GM12878 (cell line): ENCODE measurements around the gene UIMC1. TPM values are rescaled to one million over a fixed set of nuclear protein-coding genes. Genes with fewer than 3 reads are reported as not detected.

Experiments used
- ATAC-seq: fragments of 200-7000 bp; cut with Tn5 transposase; 3 replicates; pipeline ENCODE4 v1.9.1; 2020; ENCODE audit warnings: mild to moderate bottlenecking, moderate library complexity
- BruUV-seq: library from RNA; stranded (reverse); fragments of 400-500 nt; replicated peaks from 2 replicates; lab custom pipeline; 2021; lab: Mats Ljungman, UMichigan
- CTCF ChIA-PET: fragments of 300-600 bp; sonication (Branson Sonifier 250); formaldehyde crosslinking; extraction: SDS; loops from one replicate; lab custom pipeline; 2021; ENCODE audit warnings: inconsistent platforms; lab: Yijun Ruan, JAX
- POLR2A ChIA-PET: fragments of 350-600 bp; formaldehyde crosslinking; extraction: SDS; loops from one replicate; lab custom pipeline; 2021; ENCODE audit warnings: inconsistent platforms; lab: Charles Lee
- RAD21 ChIA-PET: fragments of 300-600 bp; sonication (Branson Sonifier 250); formaldehyde crosslinking; loops from one replicate; lab custom pipeline; 2023; ENCODE audit warnings: antibody characterized with exemption; ENCODE audit not compliant: unreplicated experiment; lab: Charles Lee
- SMC1A ChIA-PET: fragments of 300-600 bp; sonication (Branson Sonifier 250); formaldehyde crosslinking; loops from one replicate; lab custom pipeline; 2023; ENCODE audit not compliant: unreplicated experiment, uncharacterized antibody; lab: Charles Lee
- DNase-seq: peaks from one replicate; pipeline ENCODE4 v3.0.0-alpha.2; 2011; ENCODE audit warnings: low read depth, low spot score
- FAIRE-seq: peaks from 3 replicates; lab custom pipeline; 2011; peaks lifted over from hg19 to GRCh38; lab: Jason Lieb, UNC
- H2AFZ ChIP-seq: 2 replicates; pipeline ENCODE4 v1.6.0; 2011; ENCODE audit warnings: low read depth, low read length, control low read depth; ENCODE audit not compliant: control insufficient read depth
- H3K27ac ChIP-seq: 2 replicates; pipeline ENCODE4 v1.5.1; 2011; ENCODE audit warnings: control low read depth; ENCODE audit not compliant: control insufficient read depth, insufficient read depth
- H3K27me3 ChIP-seq, 2 experiments: replicated peaks in 1 of 2; 2 replicates each; pipeline versions ENCODE4 v1.6.0 to v1.6.1; 2011; ENCODE audit warnings: low read length in 1 of 2; ENCODE audit not compliant: control insufficient read depth in 2 of 2, insufficient read depth in 2 of 2
- H3K36me3 ChIP-seq, 2 experiments: 2 replicates each; pipeline ENCODE4 v1.5.1; 2011; ENCODE audit warnings: low read length in 1 of 2; ENCODE audit not compliant: control insufficient read depth in 2 of 2, insufficient read depth in 2 of 2
- H3K4me1 ChIP-seq: 2 replicates; pipeline ENCODE4 v1.6.1; 2011; ENCODE audit warnings: mild to moderate bottlenecking, low read length, moderate library complexity, mixed read lengths; ENCODE audit not compliant: control insufficient read depth, insufficient read depth
- H3K4me2 ChIP-seq: 2 replicates; pipeline ENCODE4 v1.6.0; 2011; ENCODE audit warnings: control low read depth; ENCODE audit not compliant: control insufficient read depth, insufficient read depth
- H3K4me3 ChIP-seq: fragments of 200-600 bp; sonication (generic); 2 replicates; pipeline ENCODE4 v1.5.1; 2016
- H3K79me2 ChIP-seq: 2 replicates; pipeline ENCODE4 v1.6.0; 2011; ENCODE audit warnings: low read length; ENCODE audit not compliant: control insufficient read depth, insufficient read depth
- H3K9ac ChIP-seq: 2 replicates; pipeline ENCODE4 v1.8.0; 2011; ENCODE audit warnings: low read length, control low read depth, mixed read lengths; ENCODE audit not compliant: control insufficient read depth, insufficient read depth
- H3K9me3 ChIP-seq: replicated peaks from 3 replicates; pipeline ENCODE4 v1.5.1; 2011; ENCODE audit warnings: mild to moderate bottlenecking, low read length; ENCODE audit not compliant: control insufficient read depth, insufficient read depth
- H4K20me1 ChIP-seq: 2 replicates; pipeline ENCODE4 v1.6.0; 2011; ENCODE audit not compliant: control insufficient read depth, insufficient read depth
- BRCA1 ChIP-seq: IDR thresholded peaks from 2 replicates; pipeline ENCODE4 v1.6.1; 2011; ENCODE audit warnings: low read depth, low read length, improper control_type of control experiment
- CBX3 ChIP-seq: fragments of 200-600 bp; sonication (generic); IDR thresholded peaks from 2 replicates; pipeline ENCODE4 v1.6.1; 2016; ENCODE audit warnings: low read depth, borderline replicate concordance
- CHD1 ChIP-seq: IDR thresholded peaks from 2 replicates; pipeline ENCODE4 v1.6.1; 2012; ENCODE audit warnings: low read depth, low read length, improper control_type of control experiment
- DPF2 ChIP-seq: fragments of 450-650 bp; IDR thresholded peaks from 2 replicates; pipeline ENCODE4 v1.6.1; 2017; ENCODE audit warnings: mild to moderate bottlenecking
- ESRRA ChIP-seq: IDR thresholded peaks from 2 replicates; pipeline ENCODE4 v1.6.1; 2012; ENCODE audit warnings: mild to moderate bottlenecking, low read length, improper control_type of control experiment
- HDAC2 ChIP-seq: fragments of 200-600 bp; sonication (generic); IDR thresholded peaks from 2 replicates; pipeline ENCODE4 v1.6.1; 2017
- IRF3 ChIP-seq: fragments of 450-650 bp; IDR thresholded peaks from 2 replicates; pipeline ENCODE4 v1.6.1; 2014; ENCODE audit warnings: mild to moderate bottlenecking
- MEF2B ChIP-seq: fragments of 450-650 bp; IDR thresholded peaks from 2 replicates; pipeline ENCODE4 v1.6.1; 2018; ENCODE audit warnings: mild to moderate bottlenecking, moderate library complexity; ENCODE audit not compliant: partially characterized antibody, poor library complexity, severe bottlenecking
- NFIC ChIP-seq: IDR thresholded peaks from 2 replicates; pipeline ENCODE4 v1.6.1; 2012; ENCODE audit warnings: low read depth, mild to moderate bottlenecking, inconsistent platforms, low read length, moderate library complexity
- PBX3 ChIP-seq: IDR thresholded peaks from 2 replicates; pipeline ENCODE4 v1.6.1; 2011; ENCODE audit warnings: mild to moderate bottlenecking, low read depth, low read length, moderate library complexity; ENCODE audit not compliant: insufficient replicate concordance
- TBL1XR1 ChIP-seq: IDR thresholded peaks from 2 replicates; pipeline ENCODE4 v1.6.1; 2012; ENCODE audit warnings: low read depth, low read length, improper control_type of control experiment
- TCF12 ChIP-seq: IDR thresholded peaks from 2 replicates; pipeline ENCODE4 v1.6.1; 2011; ENCODE audit warnings: low read depth, mild to moderate bottlenecking, low read length
- ZBTB33 ChIP-seq: fragments of 450-650 bp; IDR thresholded peaks from 2 replicates; pipeline ENCODE4 v1.6.1; 2017; ENCODE audit warnings: mild to moderate bottlenecking
- ZNF592 ChIP-seq: fragments of 450-650 bp; IDR thresholded peaks from 2 replicates; pipeline ENCODE4 v1.6.1; 2017; ENCODE audit warnings: mild to moderate bottlenecking, moderate library complexity
- ZSCAN29 ChIP-seq: fragments of 450-650 bp; IDR thresholded peaks from 2 replicates; pipeline ENCODE4 v1.6.1; 2017; ENCODE audit warnings: mild to moderate bottlenecking, moderate library complexity
- WGBS: methylation state at CpG from one replicate; pipeline ENCODE4 v1.1.6; 2016; ENCODE audit warnings: low lambda C conversion rate; ENCODE audit not compliant: insufficient replicate concordance, insufficient coverage; ENCODE audit errors: missing lambda C conversion rate; 5-methylcytosine and 5-hydroxymethylcytosine counted together
- in situ Hi-C: fragments of 300-500 bp; cut with MboI; formaldehyde crosslinking; loops from 9 replicates; pipeline ENCODE4 v1.14.3; 2018; ENCODE audit warnings: mixed read lengths
- intact Hi-C: fragments of 100-400 bp; cut with micrococcal nuclease; formaldehyde crosslinking; loops from one replicate; pipeline ENCODE4 v1.14.2; 2022; ENCODE audit not compliant: unreplicated experiment
- polyA plus RNA-seq, 11 experiments: library from polyadenylated mRNA; depleted of rRNA in 4 of 11; unstranded in 6 of 11; stranded (reverse) in 5 of 11; fragments of >200 nt; fragmentation: Nextera tagmentation in 4 of 11; fragmentation: Illumina TruSeq in 1 of 11; extraction: Ambion mirVana in 4 of 11; extraction: Trizol in 1 of 11; gene quantifications; 1 replicate in 1 of 11; 2 replicates in 10 of 11; pipeline versions ENCODE4 v1.2.1 to v1.2.3, GENCODE V29; 2011 to 2016; ENCODE audit warnings: inconsistent platforms in 2 of 11, missing spikeins in 2 of 11, low read depth in 1 of 11
- total RNA-seq, 4 experiments: library from RNA; depleted of rRNA in 3 of 4; stranded (reverse); fragments of >200 nt in 3 of 4; fragmentation: Illumina TruSeq in 1 of 4; extraction: Trizol in 1 of 4; gene quantifications; 2 replicates each; pipeline versions ENCODE4 v1.2.1 to v1.2.3, GENCODE V29; 2013 to 2021

The UIMC1 gene
- total and polyA plus RNA-seq, 10 of the 15 experiments (the other 5 are each of a cell fraction or from before 2014, with no cell fraction given), result 16.2 to 51.4 (median 32.7) TPM

- H3K4me2 ChIP-seq, result no peak overlapping the region
- ChIA-PET POLR2A (no interaction called here), RAD21 (no interaction called here), CTCF (no interaction called here), SMC1A (interaction anchor here (0.7 kb wide), 1 partner anchor 9 kb away, joined by 3 read pairs; no protein-coding TSS in a partner anchor)
- H3K36me3 ChIP-seq, result no peaks in the 10 kb centered on the region
- no peaks in the 10 kb centered on the region; a peak in 2 of 4 replicates for H3K27me3 ChIP-seq
- in situ Hi-C loops (no loop called here), intact Hi-C loops (no loop called here)
- WGBS, result 29% methylated on average over 3 of the region's 3 CpGs
- no peak for DNase-seq
- no peak overlapping the region for H3K4me3 ChIP-seq
- no peak for FAIRE-seq
- no peak overlapping the region for H3K27ac ChIP-seq
- no peak overlapping the region for H3K9ac ChIP-seq
- H2AFZ ChIP-seq, result no peak overlapping the region
- H3K9me3 ChIP-seq, result no peaks in the 10 kb centered on the region
- H3K79me2 ChIP-seq, result no peaks in the 10 kb centered on the region
- BruUV-seq, result no TSS peak
- no peak for ATAC-seq
- no peaks in the 10 kb centered on the region for H3K4me1 ChIP-seq
- no peaks in the 10 kb centered on the region for H4K20me1 ChIP-seq
- TF ChIP-seq TCF12 (no peak), NFIC (no peak), MEF2B (no peak), DPF2 (no peak), HDAC2 (no peak), BRCA1 (no peak), IRF3 (no peak), CBX3 (no peak), PBX3 (no peak), ZSCAN29 (no peak), ESRRA (no peak), ZBTB33 (no peak), TBL1XR1 (no peak), CHD1 (no peak), ZNF592 (no peak)
Observed at GRCh38 chr5:176892663-176893062, 113.9 kb downstream of the UIMC1 start.
